ENCODE data around the gene KRTAP4-1. TPM values are rescaled to one million over a fixed set of nuclear protein-coding genes. Genes with fewer than 3 reads are reported as not detected.

KRTAP4-1 gene
- total and polyA plus RNA-seq, 2 donors (not counting 3 experiments of a cell fraction or from before 2014, with no cell fraction given) = not detected

DNA sequence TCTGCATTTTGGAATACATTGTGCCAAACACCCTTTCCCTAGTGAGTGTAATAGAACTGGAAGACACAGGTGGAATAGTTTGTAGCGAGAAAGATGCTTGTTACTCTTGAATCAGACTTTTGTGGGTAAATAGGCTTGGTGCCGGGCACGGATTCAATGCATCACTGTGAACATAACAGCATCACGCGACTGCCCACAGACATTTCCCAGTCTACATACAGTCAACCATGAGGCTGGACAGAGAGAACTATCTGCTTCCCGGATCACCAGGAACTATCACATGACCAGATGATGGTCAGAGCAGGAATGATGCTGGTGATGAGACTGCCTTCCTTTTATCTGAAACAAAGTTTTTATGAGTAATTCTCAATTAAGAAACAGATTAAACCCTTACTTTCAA lies 41.3 kb upstream of the KRTAP4-1 start:
- H3K9me1 ChIP-seq (replicated peaks; ENCODE audit: control insufficient read depth, extremely low read depth, insufficient read depth, low read length) = no peaks in the 10 kb centered on the region
- ChIA-PET CTCF (interaction anchor here (0.8 kb wide), 1 partner anchor 9 kb away, joined by 3 read pairs; no protein-coding TSS in a partner anchor), POLR2A (no interaction called here)
- no TSS peak for BruUV-seq (replicated peaks)
- H3K27ac ChIP-seq (ENCODE audit: insufficient read depth, low read depth, low read length) = no peak overlapping the region
- H3K27me3 ChIP-seq (ENCODE audit: control insufficient read depth in 2 of 2, insufficient read depth in 2 of 2, low read length in 2 of 2) = no peaks in the 10 kb centered on the region
- FAIRE-seq (no peak), DNase-seq (ENCODE audit: low read depth, low spot score) (no peak)
- no peak for TF ChIP-seq POLR2A (IDR thresholded peaks at IDR 0.05; ENCODE audit: low read depth, low read length)
- no peaks in the 10 kb centered on the region for H3K36me3 ChIP-seq (ENCODE audit: control insufficient read depth in 2 of 2, extremely low read depth in 1 of 2, insufficient read depth in 2 of 2, low read length in 2 of 2)
- no peak overlapping the region for H3K9ac ChIP-seq (replicated peaks; ENCODE audit: extremely low read depth, insufficient read depth, low read length)
- H4K20me1 ChIP-seq (replicated peaks; ENCODE audit: control insufficient read depth, extremely low read depth, insufficient read depth, low read length) = no peaks in the 10 kb centered on the region
- no peak overlapping the region for H2AFZ ChIP-seq (ENCODE audit: low read depth, low read length)
- no peak overlapping the region for H3K4me3 ChIP-seq (replicated peaks in 1 of 3; ENCODE audit: insufficient read depth in 1 of 3, low read depth in 1 of 3, low read length in 3 of 3)
- H3K9me3 ChIP-seq (replicated peaks; ENCODE audit: control insufficient read depth, insufficient read depth, low read length) = no peaks in the 10 kb centered on the region
- intact Hi-C loops (cut with micrococcal nuclease) = no loop called here
- H3K4me1 ChIP-seq (ENCODE audit: control insufficient read depth, extremely low read depth, insufficient read depth, low read length) = no peaks in the 10 kb centered on the region
- dilution Hi-C loops (cut with MboI; ENCODE audit: extremely low pct_ligation_motif_present, low sequenced_read_pairs) = no loop called here
- no peaks in the 10 kb centered on the region for H3K79me2 ChIP-seq (ENCODE audit: control insufficient read depth, insufficient read depth, low read length)
- no peak overlapping the region for H3K4me2 ChIP-seq (ENCODE audit: insufficient read depth, low read length)

DNA sequence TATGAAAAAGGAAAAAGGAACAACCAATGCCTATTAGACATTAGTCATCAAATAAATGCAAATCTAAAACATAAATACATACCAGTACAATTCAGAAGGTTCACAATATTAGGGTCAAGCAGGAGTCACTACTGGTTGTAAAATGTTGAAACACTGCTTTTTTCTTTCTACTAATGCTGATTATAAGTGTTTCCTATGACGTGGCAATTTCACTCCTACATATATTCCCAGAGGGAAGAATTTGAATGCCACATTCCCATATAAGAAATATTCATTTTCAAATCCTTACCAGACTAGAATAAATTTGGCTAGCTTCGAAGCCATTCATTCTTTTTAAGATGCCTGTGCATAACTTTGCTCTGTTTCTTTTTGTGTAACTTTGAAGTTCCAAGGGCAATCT lies 39.1 kb upstream of the KRTAP4-1 start:
- no peaks in the 10 kb centered on the region for H3K9me1 ChIP-seq (replicated peaks; ENCODE audit: control insufficient read depth, extremely low read depth, insufficient read depth, low read length)
- H3K4me1 ChIP-seq (ENCODE audit: control insufficient read depth, extremely low read depth, insufficient read depth, low read length) = no peaks in the 10 kb centered on the region
- H3K9ac ChIP-seq (replicated peaks; ENCODE audit: extremely low read depth, insufficient read depth, low read length) = no peak overlapping the region
- FAIRE-seq = no peak
- H4K20me1 ChIP-seq (replicated peaks; ENCODE audit: control insufficient read depth, extremely low read depth, insufficient read depth, low read length) = no peaks in the 10 kb centered on the region
- no peaks in the 10 kb centered on the region for H3K27me3 ChIP-seq (ENCODE audit: control insufficient read depth in 2 of 2, insufficient read depth in 2 of 2, low read length in 2 of 2)
- no peak overlapping the region for H3K4me3 ChIP-seq (replicated peaks in 1 of 3; ENCODE audit: insufficient read depth in 1 of 3, low read depth in 1 of 3, low read length in 3 of 3)
- dilution Hi-C loops (cut with MboI; ENCODE audit: extremely low pct_ligation_motif_present, low sequenced_read_pairs) = no loop called here
- CTCF ChIA-PET = no interaction called here
- TF ChIP-seq, protein P1, sequence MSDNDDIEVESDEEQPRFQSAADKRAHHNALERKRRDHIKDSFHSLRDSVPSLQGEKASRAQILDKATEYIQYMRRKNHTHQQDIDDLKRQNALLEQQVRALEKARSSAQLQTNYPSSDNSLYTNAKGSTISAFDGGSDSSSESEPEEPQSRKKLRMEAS (IDR thresholded peaks at IDR 0.05; ENCODE audit: insufficient read depth, insufficient read length) = no peak
- intact Hi-C loops (cut with micrococcal nuclease) = no loop called here
- H3K27ac ChIP-seq (ENCODE audit: insufficient read depth, low read depth, low read length) = no peak overlapping the region
- no TSS peak for BruUV-seq (replicated peaks)
- no peak overlapping the region for H3K4me2 ChIP-seq (ENCODE audit: insufficient read depth, low read length)
- no peaks in the 10 kb centered on the region for H3K9me3 ChIP-seq (replicated peaks; ENCODE audit: control insufficient read depth, insufficient read depth, low read length)
- H3K36me3 ChIP-seq (ENCODE audit: control insufficient read depth in 2 of 2, extremely low read depth in 1 of 2, insufficient read depth in 2 of 2, low read length in 2 of 2) = no peaks in the 10 kb centered on the region
- no peak for DNase-seq (ENCODE audit: low read depth, low spot score)
- no peak overlapping the region for H2AFZ ChIP-seq (ENCODE audit: low read depth, low read length)
- POLR2A ChIA-PET = no interaction called here
- no peaks in the 10 kb centered on the region for H3K79me2 ChIP-seq (ENCODE audit: control insufficient read depth, insufficient read depth, low read length)
